T follicular helper cell (primary cell): Measurements from ENCODE around the gene TUBB.
A peak's percentile ranks its signal among the peaks of the same experiment; 100 is the strongest.

Experiments
- DNase-seq: peaks from one replicate; pipeline ENCODE4 v3.0.0-alpha.2; 2020; ENCODE audit warnings: low read depth
- total RNA-seq, 2 experiments: gene quantifications; one replicate each; lab custom pipeline; 2026; lab: John Stamatoyannopoulos, UW

The TUBB gene
- 604 to 1,273 reads per million in 2 experiments for total RNA-seq

- DNase-seq, result peak; percentile 93
These were observed at the start of gene TUBB for GRCh38 chr6:30719791-30720737. Gene TUBB (plus strand): TSS chr6:30720352. CDS start chr6:30720507, 155 bp downstream.

- no peak for DNase-seq
These were observed 49.2 kb upstream of the TUBB start for GRCh38 chr6:30670760-30671527.

DNA sequence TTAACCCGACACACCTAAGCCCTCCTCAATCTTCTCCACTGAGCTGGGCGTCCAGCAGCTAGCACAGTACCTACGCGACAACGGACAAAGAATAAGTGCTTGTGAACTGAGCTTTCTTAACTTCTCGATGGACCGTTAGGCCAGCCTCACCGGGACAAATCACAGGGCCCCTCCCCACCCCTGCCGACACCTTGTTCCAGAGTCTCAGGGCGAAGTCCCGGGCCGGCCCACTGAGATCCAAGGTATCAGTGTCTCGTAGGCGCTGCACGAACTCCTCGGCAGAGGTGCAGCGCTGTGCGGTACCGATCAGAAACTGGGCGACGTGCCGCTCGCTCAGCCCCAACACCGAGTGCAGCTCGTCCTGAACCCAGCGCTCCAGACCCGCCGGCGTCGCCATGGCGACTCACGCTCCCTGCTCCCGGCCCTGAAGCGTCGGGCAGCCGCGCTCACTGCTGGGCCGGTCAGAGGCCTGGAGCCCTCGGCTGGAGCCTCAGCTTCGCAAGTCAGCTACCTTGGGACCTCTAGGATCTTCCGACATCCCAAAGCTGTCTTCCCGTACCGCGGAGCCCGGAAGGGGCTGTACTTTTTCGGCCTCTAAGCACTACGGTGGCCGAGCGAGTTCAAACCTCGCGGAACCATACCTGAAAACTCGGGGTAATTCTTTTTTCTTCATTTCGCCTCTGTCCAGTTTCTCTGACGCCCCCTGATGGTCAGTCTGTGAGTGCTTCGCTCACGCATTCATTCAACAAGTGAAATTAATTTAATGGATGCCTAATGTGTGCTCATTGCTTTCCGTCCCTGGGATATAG, 47.5 kb upstream of the TUBB start, which contains the start of gene DHX16:
Gene DHX16 (minus strand): TSS at position 562 of the 809 bp plus-strand sequence. CDS start 165 bp downstream, at position 397.
- DNase-seq, result peak; percentile 82

GRCh38 chr6:30676660-30677285, 43.4 kb upstream of the TUBB start:
- DNase-seq, result no peak

- peak; percentile 88 for DNase-seq
These were observed 41.0 kb upstream of the TUBB start for GRCh38 chr6:30678964-30679726.

GRCh38 chr6:30679765-30680535, 40.2 kb upstream of the TUBB start:
- DNase-seq, result no peak

DNA sequence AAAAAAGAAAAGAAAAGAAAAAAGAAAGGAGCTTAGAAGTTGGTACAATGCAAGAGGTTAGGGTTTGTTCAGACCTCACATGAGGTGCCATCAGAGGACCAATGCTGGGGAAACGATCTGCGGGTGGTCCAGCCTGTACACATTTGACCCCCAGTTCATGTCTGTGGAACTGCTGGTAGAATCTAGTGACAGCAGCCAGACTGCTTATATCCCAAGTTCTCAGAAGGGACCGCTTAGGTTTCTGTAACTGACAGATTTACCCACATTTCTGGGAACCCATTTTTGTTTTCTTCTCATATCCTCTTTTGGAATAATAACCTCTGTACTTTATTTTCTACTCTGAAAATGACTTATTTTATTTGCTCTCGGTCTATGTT, 38.4 kb upstream of the TUBB start:
- DNase-seq, result no peak

- DNase-seq, result peak; percentile 77
These were observed 37.7 kb upstream of the TUBB start for GRCh38 chr6:30682143-30683117.

- no peak for DNase-seq
These were observed 36.8 kb upstream of the TUBB start for GRCh38 chr6:30683183-30683979.

GRCh38 chr6:30683980-30684338, 36.2 kb upstream of the TUBB start:
- no peak for DNase-seq

- no peak for DNase-seq
These were observed 35.6 kb upstream of the TUBB start for GRCh38 chr6:30684386-30685156.

GRCh38 chr6:30685157-30686008, 34.8 kb upstream of the TUBB start:
- no peak for DNase-seq

GRCh38 chr6:30686009-30686907, 33.9 kb upstream of the TUBB start, which contains the start of gene PPP1R18:
Gene PPP1R18 (minus strand): TSS chr6:30686645. CDS start chr6:30686018, 627 bp downstream.
- peak; percentile 72 for DNase-seq

DNA sequence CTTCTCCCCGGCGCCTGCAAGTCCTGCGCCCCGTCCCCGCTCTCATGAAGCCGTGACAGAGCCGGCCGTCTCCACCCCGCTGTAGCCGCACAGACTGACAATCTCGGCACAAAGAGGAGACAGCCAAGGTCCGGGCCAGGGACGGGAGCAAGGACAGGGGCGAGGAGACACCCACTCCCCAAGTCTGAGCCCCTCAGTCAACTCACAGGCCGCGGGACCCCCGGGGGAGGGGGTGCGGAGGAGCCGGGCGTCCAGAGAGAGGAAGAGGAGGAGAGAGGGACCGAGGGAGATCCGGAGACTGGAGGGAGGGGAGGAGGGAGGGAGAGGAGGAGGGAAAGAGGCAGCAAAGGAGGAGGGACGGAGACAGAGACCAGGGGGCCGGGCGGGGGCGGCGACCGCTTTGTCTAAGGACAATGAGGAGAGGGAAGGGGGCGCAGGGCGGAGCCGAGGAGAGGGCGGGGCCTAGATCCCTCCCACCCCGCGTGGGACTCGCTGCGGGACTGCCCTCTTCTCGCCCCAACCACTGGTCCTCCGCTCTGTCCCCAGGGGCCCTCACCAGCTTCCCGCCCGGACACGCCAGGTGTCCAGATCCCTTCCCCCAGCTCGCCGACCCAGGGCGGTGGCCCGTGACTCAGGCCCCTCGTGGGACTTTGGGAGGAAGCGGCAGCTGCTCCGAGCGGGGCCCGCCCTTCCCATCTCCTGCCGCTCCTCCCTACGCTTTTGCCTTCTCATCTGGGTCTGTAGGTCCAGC, 33.1 kb upstream of the TUBB start:
- peak; percentile 57 for DNase-seq
